ENCODE measurements around the gene DHDDS.
A peak's percentile ranks its signal among the peaks of the same experiment; 100 is the strongest.
"Not testable (repeated sequence)": the region's sequence is repeated elsewhere in the genome, so short reads cannot be mapped to it uniquely, and the experiment has no call there.

Gene DHDDS

GRCh38 chr1:26478159-26478558 is 46.0 kb downstream of the DHDDS start:
- DNase-seq, result no peak

GRCh38 chr1:26478988-26479387 is 46.9 kb downstream of the DHDDS start:
- DNase-seq, result no peak

GRCh38 chr1:26482921-26483320 is 50.8 kb downstream of the DHDDS start:
- no peak for DNase-seq

- no peak for DNase-seq
These were observed 51.9 kb downstream of the DHDDS start for GRCh38 chr1:26483980-26484379.

- no peak for DNase-seq
These were observed 58.0 kb downstream of the DHDDS start for GRCh38 chr1:26490155-26490554.

GRCh38 chr1:26493267-26493666 is 61.1 kb downstream of the DHDDS start:
- DNase-seq, result no peak

- DNase-seq, result no peak
These were observed 61.8 kb downstream of the DHDDS start for GRCh38 chr1:26493938-26494337.

GRCh38 chr1:26496861-26497260 is 64.7 kb downstream of the DHDDS start:
- no peak for DNase-seq

GRCh38 chr1:26498894-26499293 is 66.8 kb downstream of the DHDDS start:
- DNase-seq, result no peak

- DNase-seq, result peak; percentile 72
These were observed 68.5 kb downstream of the DHDDS start for GRCh38 chr1:26500488-26501175.

GRCh38 chr1:26510711-26511110 is 78.6 kb downstream of the DHDDS start:
- not testable (repeated sequence) for DNase-seq

- DNase-seq, result not testable (repeated sequence)
These were observed 83.7 kb downstream of the DHDDS start for GRCh38 chr1:26515836-26516235.

- no peak for DNase-seq
These were observed 85.1 kb downstream of the DHDDS start for GRCh38 chr1:26516987-26517765.

GRCh38 chr1:26517766-26518049 is 85.6 kb downstream of the DHDDS start:
- no peak for DNase-seq

GRCh38 chr1:26518355-26518754 is 86.2 kb downstream of the DHDDS start:
- DNase-seq, result no peak

GRCh38 chr1:26520339-26520738 is 88.2 kb downstream of the DHDDS start:
- no peak for DNase-seq
